WTC11 (cell line): Measurements from ENCODE around the gene HYAL2. TPM values are rescaled to one million over a fixed set of nuclear protein-coding genes. Genes with fewer than 3 reads are reported as not detected.
A peak's percentile ranks its signal among the peaks of the same experiment; 100 is the strongest.

ENCODE experiments used
- CREB1 ChIP-seq: sonication (generic); formaldehyde crosslinking; IDR thresholded peaks from 2 replicates; pipeline ENCODE4 v1.8.0; 2023; ENCODE audit warnings: mild to moderate bottlenecking, missing genetic modification reagents
- ESRRA ChIP-seq: sonication (generic); formaldehyde crosslinking; IDR thresholded peaks from 2 replicates; pipeline ENCODE4 v1.8.1; 2022; ENCODE audit warnings: mild to moderate bottlenecking, missing genetic modification reagents, borderline replicate concordance
- FOXK1 ChIP-seq: sonication (generic); formaldehyde crosslinking; IDR thresholded peaks from 2 replicates; pipeline ENCODE4 v1.8.0; 2022; ENCODE audit warnings: mild to moderate bottlenecking, moderate library complexity, missing genetic modification reagents
- IRF2 ChIP-seq: sonication (generic); formaldehyde crosslinking; IDR thresholded peaks from 2 replicates; pipeline ENCODE4 v1.8.0; 2022; ENCODE audit warnings: low read depth, missing genetic modification reagents, borderline replicate concordance
- JAZF1 ChIP-seq: fragments of 250-450 bp; sonication (Bioruptor Pico); IDR thresholded peaks from 2 replicates; pipeline ENCODE4 v1.9.0; 2021; ENCODE audit warnings: moderate library complexity, mild to moderate bottlenecking, inconsistent platforms
- MYBL2 ChIP-seq: sonication (generic); formaldehyde crosslinking; IDR thresholded peaks from 2 replicates; pipeline ENCODE4 v1.8.1; 2023; ENCODE audit warnings: mild to moderate bottlenecking, moderate library complexity, missing genetic modification reagents
- NFATC4 ChIP-seq: fragments of 250-450 bp; sonication (Bioruptor Pico); IDR thresholded peaks from 2 replicates; pipeline ENCODE4 v1.9.0; 2021; ENCODE audit warnings: mild to moderate bottlenecking
- NR1H2 ChIP-seq: sonication (generic); formaldehyde crosslinking; IDR thresholded peaks from 2 replicates; pipeline ENCODE4 v1.9.0; 2021; ENCODE audit warnings: mild to moderate bottlenecking, moderate library complexity, missing genetic modification reagents
- OVOL2 ChIP-seq: fragments of 250-450 bp; sonication (Bioruptor Pico); IDR thresholded peaks from 2 replicates; pipeline ENCODE4 v1.9.0; 2021; ENCODE audit warnings: mild to moderate bottlenecking, borderline replicate concordance
- TEAD1 ChIP-seq: sonication (generic); formaldehyde crosslinking; IDR thresholded peaks from 2 replicates; pipeline ENCODE4 v1.8.0; 2022; ENCODE audit warnings: mild to moderate bottlenecking, missing genetic modification reagents
- TEAD4 ChIP-seq: sonication (generic); formaldehyde crosslinking; IDR thresholded peaks from 2 replicates; pipeline ENCODE4 v1.8.0; 2022; ENCODE audit warnings: mild to moderate bottlenecking, missing genetic modification reagents
- TP53 ChIP-seq: sonication (generic); formaldehyde crosslinking; IDR thresholded peaks from 2 replicates; pipeline ENCODE4 v1.8.1; 2023; ENCODE audit warnings: mild to moderate bottlenecking, missing genetic modification reagents
- ZNF121 ChIP-seq: sonication (generic); formaldehyde crosslinking; IDR thresholded peaks from 2 replicates; pipeline ENCODE4 v1.8.0; 2023; ENCODE audit warnings: missing genetic modification reagents
- ZNF263 ChIP-seq: sonication (generic); formaldehyde crosslinking; IDR thresholded peaks from 2 replicates; pipeline ENCODE4 v1.8.1; 2022; ENCODE audit warnings: low read depth, mild to moderate bottlenecking, moderate library complexity, missing genetic modification reagents
- total RNA-seq: library from RNA; stranded (reverse); gene quantifications from 3 replicates; pipeline ENCODE4 v1.2.3, GENCODE V29; 2021
- TF ChIP-seq, protein P1 (sequence below): fragments of 250-450 bp; sonication (Bioruptor Pico); IDR thresholded peaks from 2 replicates; pipeline ENCODE4 v1.8.0; 2021; ENCODE audit warnings: mild to moderate bottlenecking
- TF ChIP-seq, protein P2 (sequence below): sonication (generic); formaldehyde crosslinking; IDR thresholded peaks from 2 replicates; pipeline ENCODE4 v1.8.0; 2022; ENCODE audit warnings: mild to moderate bottlenecking, missing genetic modification reagents
- TF ChIP-seq, protein P3 (sequence below): fragments of 250-450 bp; sonication (Bioruptor Pico); IDR thresholded peaks from 2 replicates; pipeline ENCODE4 v2.1.2; 2022; ENCODE audit warnings: mild to moderate bottlenecking, moderate library complexity
- TF ChIP-seq, protein P4 (sequence below): fragments of 250-450 bp; sonication (Bioruptor Pico); conservative IDR thresholded peaks from 2 replicates; pipeline ENCODE4 v1.9.0; 2021; ENCODE audit warnings: mild to moderate bottlenecking
- TF ChIP-seq, protein P5 (sequence below): sonication (generic); formaldehyde crosslinking; IDR thresholded peaks from 2 replicates; pipeline ENCODE4 v1.8.1; 2023; ENCODE audit warnings: mild to moderate bottlenecking, missing genetic modification reagents
- TF ChIP-seq, protein P6 (sequence below): sonication (generic); formaldehyde crosslinking; IDR thresholded peaks from 2 replicates; pipeline ENCODE4 v1.8.1; 2023; ENCODE audit warnings: mild to moderate bottlenecking, missing genetic modification reagents
- TF ChIP-seq, protein P7 (sequence below): sonication (generic); formaldehyde crosslinking; IDR thresholded peaks from 2 replicates; pipeline ENCODE4 v1.8.0; 2022; ENCODE audit warnings: mild to moderate bottlenecking, missing genetic modification reagents
- TF ChIP-seq, protein P8 (sequence below): sonication (generic); formaldehyde crosslinking; IDR thresholded peaks from 2 replicates; pipeline ENCODE4 v1.8.0; 2023; ENCODE audit warnings: missing genetic modification reagents, mild to moderate bottlenecking, borderline replicate concordance

Gene HYAL2
- total RNA-seq, 1 experiment from 2014 or later: 58.0 TPM

DNA sequence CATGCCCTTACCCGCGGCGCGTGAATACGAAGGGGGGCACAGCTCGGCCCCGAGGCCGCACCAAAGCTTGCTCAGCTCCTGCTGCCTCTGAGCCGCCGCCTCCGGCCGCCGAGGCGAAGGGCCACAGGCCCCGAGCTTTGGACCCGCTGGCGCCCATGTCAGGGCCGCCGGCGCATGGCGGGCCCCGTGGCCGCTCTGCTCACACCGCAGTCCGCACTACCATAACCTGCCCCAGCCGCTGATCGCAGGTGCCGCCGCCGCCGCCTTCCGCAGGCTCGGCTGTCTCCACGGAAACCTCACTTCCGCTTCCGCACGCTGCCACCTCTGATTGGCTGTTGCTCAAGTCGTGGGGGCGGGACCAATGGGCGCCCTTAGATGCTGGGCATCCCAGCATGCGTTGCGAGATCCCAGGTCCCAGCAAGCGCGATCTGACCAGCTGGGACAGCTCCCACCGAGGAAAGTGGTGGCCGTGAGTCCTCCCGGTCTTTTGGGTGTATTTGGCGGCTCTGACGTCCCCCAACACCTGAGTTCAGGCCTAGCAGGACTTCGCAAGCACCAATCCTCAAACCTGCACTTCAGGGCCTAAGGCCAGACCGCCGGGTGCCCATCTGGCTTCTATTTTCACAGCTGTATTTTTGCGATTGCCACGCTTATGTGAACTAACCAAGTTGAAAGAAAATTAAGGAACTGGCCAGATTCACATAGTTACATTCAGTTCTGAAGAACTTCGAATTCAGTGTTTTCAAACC is 5.6 kb upstream of the HYAL2 start, which contains the start of gene TUSC2 (continued):
- TF ChIP-seq, protein P1, sequence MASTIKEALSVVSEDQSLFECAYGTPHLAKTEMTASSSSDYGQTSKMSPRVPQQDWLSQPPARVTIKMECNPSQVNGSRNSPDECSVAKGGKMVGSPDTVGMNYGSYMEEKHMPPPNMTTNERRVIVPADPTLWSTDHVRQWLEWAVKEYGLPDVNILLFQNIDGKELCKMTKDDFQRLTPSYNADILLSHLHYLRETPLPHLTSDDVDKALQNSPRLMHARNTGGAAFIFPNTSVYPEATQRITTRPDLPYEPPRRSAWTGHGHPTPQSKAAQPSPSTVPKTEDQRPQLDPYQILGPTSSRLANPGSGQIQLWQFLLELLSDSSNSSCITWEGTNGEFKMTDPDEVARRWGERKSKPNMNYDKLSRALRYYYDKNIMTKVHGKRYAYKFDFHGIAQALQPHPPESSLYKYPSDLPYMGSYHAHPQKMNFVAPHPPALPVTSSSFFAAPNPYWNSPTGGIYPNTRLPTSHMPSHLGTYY (CRISPR knock-in tag): no peak
- TF ChIP-seq, protein P2, sequence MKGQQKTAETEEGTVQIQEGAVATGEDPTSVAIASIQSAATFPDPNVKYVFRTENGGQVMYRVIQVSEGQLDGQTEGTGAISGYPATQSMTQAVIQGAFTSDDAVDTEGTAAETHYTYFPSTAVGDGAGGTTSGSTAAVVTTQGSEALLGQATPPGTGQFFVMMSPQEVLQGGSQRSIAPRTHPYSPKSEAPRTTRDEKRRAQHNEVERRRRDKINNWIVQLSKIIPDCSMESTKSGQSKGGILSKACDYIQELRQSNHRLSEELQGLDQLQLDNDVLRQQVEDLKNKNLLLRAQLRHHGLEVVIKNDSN (CRISPR knock-in tag): 0 out of 2 replicates have a peak, but pooled peaks have one; percentile 16
- TF ChIP-seq OVOL2 (CRISPR knock-in tag) (no peak), ZNF121 (CRISPR knock-in tag) (peak; percentile 67), ZNF263 (no peak), TEAD1 (CRISPR knock-in tag) (no peak), CREB1 (CRISPR knock-in tag) (no peak), JAZF1 (CRISPR knock-in tag) (no peak), NR1H2 (CRISPR knock-in tag) (no peak), TP53 (CRISPR knock-in tag) (no peak), ESRRA (no peak), MYBL2 (CRISPR knock-in tag) (no peak), TEAD4 (no peak), NFATC4 (CRISPR knock-in tag) (no peak), FOXK1 (CRISPR knock-in tag) (peak; percentile 72), IRF2 (no peak)
- TF ChIP-seq, protein P3, sequence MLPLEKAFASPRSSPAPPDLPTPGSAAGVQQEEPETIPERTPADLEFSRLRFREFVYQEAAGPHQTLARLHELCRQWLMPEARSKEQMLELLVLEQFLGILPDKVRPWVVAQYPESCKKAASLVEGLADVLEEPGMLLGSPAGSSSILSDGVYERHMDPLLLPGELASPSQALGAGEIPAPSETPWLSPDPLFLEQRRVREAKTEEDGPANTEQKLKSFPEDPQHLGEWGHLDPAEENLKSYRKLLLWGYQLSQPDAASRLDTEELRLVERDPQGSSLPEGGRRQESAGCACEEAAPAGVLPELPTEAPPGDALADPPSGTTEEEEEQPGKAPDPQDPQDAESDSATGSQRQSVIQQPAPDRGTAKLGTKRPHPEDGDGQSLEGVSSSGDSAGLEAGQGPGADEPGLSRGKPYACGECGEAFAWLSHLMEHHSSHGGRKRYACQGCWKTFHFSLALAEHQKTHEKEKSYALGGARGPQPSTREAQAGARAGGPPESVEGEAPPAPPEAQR (CRISPR knock-in tag): no peak
- TF ChIP-seq, protein P4, sequence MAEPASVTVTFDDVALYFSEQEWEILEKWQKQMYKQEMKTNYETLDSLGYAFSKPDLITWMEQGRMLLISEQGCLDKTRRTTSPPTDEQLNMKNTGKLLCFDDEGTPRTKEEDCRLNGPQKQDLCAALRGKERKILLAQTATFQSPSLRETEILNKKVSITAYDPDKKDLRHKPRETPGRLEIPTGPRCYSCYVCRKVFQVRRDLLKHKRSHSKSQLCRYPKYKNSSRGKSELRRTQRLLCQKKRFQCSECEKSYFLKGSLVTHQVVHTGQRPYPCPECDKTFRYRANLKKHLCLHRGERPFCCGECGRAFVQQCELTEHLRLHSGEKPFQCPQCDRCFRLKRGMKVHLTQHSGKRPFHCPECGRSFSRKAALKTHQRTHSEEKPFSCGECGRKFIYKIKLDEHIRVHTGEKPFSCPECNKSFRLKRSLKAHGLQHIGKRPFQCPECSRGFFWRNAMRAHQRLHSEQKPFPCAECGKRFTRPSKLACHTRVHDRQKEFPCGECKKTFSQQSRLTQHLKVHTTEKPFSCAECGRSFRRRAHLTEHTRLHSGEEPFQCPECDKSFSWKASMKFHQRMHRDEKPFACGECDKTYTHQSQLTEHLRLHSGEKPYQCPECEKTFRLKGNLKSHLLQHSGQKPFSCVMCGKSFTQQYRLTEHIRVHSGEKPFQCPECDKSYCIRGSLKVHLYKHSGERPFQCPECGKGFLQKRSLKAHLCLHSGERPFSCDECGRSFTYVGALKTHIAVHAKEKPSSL: no peak
- TF ChIP-seq, protein P5, sequence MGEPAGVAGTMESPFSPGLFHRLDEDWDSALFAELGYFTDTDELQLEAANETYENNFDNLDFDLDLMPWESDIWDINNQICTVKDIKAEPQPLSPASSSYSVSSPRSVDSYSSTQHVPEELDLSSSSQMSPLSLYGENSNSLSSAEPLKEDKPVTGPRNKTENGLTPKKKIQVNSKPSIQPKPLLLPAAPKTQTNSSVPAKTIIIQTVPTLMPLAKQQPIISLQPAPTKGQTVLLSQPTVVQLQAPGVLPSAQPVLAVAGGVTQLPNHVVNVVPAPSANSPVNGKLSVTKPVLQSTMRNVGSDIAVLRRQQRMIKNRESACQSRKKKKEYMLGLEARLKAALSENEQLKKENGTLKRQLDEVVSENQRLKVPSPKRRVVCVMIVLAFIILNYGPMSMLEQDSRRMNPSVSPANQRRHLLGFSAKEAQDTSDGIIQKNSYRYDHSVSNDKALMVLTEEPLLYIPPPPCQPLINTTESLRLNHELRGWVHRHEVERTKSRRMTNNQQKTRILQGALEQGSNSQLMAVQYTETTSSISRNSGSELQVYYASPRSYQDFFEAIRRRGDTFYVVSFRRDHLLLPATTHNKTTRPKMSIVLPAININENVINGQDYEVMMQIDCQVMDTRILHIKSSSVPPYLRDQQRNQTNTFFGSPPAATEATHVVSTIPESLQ (CRISPR knock-in tag): no peak
- TF ChIP-seq, protein P6, sequence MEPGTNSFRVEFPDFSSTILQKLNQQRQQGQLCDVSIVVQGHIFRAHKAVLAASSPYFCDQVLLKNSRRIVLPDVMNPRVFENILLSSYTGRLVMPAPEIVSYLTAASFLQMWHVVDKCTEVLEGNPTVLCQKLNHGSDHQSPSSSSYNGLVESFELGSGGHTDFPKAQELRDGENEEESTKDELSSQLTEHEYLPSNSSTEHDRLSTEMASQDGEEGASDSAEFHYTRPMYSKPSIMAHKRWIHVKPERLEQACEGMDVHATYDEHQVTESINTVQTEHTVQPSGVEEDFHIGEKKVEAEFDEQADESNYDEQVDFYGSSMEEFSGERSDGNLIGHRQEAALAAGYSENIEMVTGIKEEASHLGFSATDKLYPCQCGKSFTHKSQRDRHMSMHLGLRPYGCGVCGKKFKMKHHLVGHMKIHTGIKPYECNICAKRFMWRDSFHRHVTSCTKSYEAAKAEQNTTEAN (CRISPR knock-in tag): no peak; the same call in 1 of the 2 replicates
- TF ChIP-seq, protein P7, sequence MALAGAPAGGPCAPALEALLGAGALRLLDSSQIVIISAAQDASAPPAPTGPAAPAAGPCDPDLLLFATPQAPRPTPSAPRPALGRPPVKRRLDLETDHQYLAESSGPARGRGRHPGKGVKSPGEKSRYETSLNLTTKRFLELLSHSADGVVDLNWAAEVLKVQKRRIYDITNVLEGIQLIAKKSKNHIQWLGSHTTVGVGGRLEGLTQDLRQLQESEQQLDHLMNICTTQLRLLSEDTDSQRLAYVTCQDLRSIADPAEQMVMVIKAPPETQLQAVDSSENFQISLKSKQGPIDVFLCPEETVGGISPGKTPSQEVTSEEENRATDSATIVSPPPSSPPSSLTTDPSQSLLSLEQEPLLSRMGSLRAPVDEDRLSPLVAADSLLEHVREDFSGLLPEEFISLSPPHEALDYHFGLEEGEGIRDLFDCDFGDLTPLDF (CRISPR knock-in tag): 0 out of 2 replicates have a peak, but pooled peaks have one; percentile 1
- TF ChIP-seq, protein P8, sequence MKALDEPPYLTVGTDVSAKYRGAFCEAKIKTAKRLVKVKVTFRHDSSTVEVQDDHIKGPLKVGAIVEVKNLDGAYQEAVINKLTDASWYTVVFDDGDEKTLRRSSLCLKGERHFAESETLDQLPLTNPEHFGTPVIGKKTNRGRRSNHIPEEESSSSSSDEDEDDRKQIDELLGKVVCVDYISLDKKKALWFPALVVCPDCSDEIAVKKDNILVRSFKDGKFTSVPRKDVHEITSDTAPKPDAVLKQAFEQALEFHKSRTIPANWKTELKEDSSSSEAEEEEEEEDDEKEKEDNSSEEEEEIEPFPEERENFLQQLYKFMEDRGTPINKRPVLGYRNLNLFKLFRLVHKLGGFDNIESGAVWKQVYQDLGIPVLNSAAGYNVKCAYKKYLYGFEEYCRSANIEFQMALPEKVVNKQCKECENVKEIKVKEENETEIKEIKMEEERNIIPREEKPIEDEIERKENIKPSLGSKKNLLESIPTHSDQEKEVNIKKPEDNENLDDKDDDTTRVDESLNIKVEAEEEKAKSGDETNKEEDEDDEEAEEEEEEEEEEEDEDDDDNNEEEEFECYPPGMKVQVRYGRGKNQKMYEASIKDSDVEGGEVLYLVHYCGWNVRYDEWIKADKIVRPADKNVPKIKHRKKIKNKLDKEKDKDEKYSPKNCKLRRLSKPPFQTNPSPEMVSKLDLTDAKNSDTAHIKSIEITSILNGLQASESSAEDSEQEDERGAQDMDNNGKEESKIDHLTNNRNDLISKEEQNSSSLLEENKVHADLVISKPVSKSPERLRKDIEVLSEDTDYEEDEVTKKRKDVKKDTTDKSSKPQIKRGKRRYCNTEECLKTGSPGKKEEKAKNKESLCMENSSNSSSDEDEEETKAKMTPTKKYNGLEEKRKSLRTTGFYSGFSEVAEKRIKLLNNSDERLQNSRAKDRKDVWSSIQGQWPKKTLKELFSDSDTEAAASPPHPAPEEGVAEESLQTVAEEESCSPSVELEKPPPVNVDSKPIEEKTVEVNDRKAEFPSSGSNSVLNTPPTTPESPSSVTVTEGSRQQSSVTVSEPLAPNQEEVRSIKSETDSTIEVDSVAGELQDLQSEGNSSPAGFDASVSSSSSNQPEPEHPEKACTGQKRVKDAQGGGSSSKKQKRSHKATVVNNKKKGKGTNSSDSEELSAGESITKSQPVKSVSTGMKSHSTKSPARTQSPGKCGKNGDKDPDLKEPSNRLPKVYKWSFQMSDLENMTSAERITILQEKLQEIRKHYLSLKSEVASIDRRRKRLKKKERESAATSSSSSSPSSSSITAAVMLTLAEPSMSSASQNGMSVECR (CRISPR knock-in tag): no peak
